ENCODE results near the gene ATP5F1C.

Gene ATP5F1C

DNA sequence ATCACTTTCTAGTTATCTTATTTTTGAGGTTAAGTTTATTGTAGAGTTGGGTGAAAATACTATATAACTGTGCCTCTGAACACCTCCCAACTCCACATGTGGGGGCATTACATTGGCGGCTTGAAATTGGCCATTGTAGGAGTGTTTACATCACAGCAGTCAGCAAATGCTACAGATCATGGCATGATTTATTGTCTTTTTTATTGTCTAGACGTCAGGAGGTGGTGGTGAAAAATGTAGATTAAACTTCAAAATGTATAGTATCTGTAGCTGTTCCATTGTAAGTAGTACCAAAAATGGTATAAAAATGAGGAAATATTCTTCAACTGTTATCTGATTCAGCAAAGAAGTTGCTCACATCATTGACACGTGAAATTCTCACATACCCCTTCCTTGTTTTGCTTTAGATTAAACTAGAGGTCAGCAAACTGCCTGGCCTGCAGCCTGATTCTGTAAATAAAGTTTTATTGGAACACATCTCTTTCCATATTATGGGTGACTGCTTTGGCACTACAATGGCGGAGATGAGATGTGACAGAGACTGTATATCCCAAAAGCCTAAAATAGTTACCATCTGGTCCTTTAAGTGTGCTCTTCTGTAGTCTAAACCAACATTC lies 65.4 kb downstream of the ATP5F1C start:
- DNase-seq (ENCODE audit: low read depth in 2 of 2), result no peak

DNA sequence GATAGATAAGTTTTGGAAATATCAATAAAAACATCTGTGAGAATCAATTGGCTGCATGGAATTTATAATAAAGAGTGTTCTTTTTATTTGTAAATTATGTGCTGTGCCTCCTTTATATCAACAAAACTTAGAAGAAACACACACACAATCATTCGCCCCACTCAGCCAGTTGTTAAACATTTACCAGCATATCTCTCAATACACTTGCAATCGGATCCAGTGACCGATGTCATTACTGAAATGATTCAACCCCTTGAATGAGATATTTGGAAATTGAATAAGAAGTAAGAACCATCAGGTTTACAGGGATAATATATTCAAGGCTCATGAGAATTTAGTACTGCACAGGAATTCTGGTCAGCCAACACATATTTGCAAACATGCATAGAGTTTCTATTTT lies 65.9 kb downstream of the ATP5F1C start:
- DNase-seq (ENCODE audit: low read depth in 2 of 2), result no peak

DNA sequence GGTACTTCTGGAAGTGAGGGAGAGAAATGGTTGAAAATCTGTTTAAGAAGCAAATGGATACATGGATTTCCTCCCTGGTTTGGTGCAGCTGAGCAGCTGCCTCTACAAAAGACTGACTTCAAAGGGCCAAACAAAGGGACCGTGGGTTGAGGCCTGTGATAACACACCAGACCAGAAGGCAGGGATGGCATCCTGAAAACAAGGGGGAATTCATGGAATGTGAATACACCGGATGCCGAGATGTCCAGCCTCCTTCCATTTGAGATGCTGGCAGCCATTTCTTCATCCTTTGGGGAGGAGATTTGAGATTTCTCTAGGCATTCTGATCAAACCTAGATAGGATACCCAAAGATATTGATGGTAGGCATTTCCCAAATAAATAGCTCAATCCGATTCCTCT lies 67.2 kb downstream of the ATP5F1C start:
- DNase-seq (ENCODE audit: low read depth in 2 of 2), result no peak

- DNase-seq (ENCODE audit: low read depth in 2 of 2), result no peak
Measured at GRCh38 chr10:7856678-7857077, 68.7 kb downstream of the ATP5F1C start.

DNA sequence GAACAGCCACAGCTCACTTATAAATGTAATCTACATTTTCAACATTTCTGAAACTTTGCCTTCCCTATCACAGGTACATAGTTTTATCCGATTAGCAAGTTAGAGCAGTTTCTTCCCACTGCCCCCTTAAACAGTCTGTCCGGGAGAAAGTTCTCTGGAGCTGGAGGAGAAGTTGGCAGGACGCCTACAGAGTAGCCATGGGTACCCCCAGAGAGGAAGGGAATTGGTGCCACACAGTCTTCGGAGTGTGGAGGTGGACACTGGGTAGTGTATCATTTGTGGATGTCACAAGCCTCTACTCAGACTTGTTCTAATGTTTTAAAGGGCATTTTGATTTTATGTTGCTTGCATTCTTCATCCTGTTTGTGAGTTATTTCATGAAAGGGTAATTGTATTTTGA lies 69.3 kb downstream of the ATP5F1C start:
- DNase-seq (ENCODE audit: low read depth in 2 of 2), result no peak

All from stimulated activated CD4-positive, alpha-beta T cell treated with anti-CD3 and anti-CD28 coated beads, Interleukin-1b, Interleukin-23, amount 100 ng/mL, for 1 hour (primary cell).